Esophagus muscularis mucosa (tissue), 4 donors: ENCODE results near the gene GLT8D2.

ENCODE experiments used
- EP300 ChIP-seq: sonication (generic); formaldehyde crosslinking; IDR thresholded peaks from one replicate; pipeline ENCODE4 v1.6.1; 2017; ENCODE audit warnings: antibody characterized with exemption
- POLR2A ChIP-seq: fragments of 450-650 bp; IDR thresholded peaks from one replicate; pipeline ENCODE4 v1.6.1; 2017; ENCODE audit warnings: antibody characterized with exemption, moderate library complexity, mild to moderate bottlenecking, low read depth
- POLR2AphosphoS5 ChIP-seq, 2 donors: sonication (generic); formaldehyde crosslinking; IDR thresholded peaks; one replicate each; pipeline ENCODE4 v1.6.1; 2017; ENCODE audit warnings: antibody characterized with exemption in 2 of 2
- TF ChIP-seq, protein P1 (sequence below), 3 experiments: fragments of 200-600 bp in 2 of 3; fragments of 450-650 bp in 1 of 3; sonication (generic) in 2 of 3; IDR thresholded peaks; one replicate each; pipeline ENCODE4 v1.5.1; 2017 to 2019; ENCODE audit warnings: antibody characterized with exemption in 3 of 3, mild to moderate bottlenecking in 2 of 3, moderate library complexity in 1 of 3

DNA sequence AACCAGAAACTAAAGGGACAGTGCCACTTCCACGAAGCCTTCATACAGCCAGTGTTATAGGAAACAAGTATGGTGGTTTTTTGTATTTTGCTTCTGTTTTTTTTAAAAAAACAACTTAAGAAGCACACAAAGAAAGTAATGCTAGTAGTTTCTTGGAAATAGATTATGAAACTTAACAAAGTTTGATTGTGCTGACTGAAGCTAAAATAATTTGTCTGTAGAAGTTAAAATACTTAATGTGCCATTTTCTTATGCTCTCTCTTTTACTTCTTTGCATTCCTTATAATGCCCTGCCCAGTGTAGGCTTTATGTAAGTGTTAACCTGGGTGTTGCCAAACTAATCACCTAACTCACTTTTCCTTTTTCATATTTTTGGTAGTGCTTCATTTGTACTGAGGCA is 30.8 kb upstream of the GLT8D2 start:
- no peak for TF ChIP-seq POLR2A
- TF ChIP-seq, protein P1, sequence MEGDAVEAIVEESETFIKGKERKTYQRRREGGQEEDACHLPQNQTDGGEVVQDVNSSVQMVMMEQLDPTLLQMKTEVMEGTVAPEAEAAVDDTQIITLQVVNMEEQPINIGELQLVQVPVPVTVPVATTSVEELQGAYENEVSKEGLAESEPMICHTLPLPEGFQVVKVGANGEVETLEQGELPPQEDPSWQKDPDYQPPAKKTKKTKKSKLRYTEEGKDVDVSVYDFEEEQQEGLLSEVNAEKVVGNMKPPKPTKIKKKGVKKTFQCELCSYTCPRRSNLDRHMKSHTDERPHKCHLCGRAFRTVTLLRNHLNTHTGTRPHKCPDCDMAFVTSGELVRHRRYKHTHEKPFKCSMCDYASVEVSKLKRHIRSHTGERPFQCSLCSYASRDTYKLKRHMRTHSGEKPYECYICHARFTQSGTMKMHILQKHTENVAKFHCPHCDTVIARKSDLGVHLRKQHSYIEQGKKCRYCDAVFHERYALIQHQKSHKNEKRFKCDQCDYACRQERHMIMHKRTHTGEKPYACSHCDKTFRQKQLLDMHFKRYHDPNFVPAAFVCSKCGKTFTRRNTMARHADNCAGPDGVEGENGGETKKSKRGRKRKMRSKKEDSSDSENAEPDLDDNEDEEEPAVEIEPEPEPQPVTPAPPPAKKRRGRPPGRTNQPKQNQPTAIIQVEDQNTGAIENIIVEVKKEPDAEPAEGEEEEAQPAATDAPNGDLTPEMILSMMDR (IDR thresholded peaks at IDR 0.05), result no peak
- TF ChIP-seq EP300, result no peak
- TF ChIP-seq POLR2AphosphoS5 (IDR thresholded peaks at IDR 0.05), result no peak
